Endothelial cell of umbilical vein (primary cell): ENCODE data around the gene TTC4.

Experiments used
- CTCF ChIP-seq, 2 donors: IDR thresholded peaks; 1 replicate in 1 of 2; 2 replicates in 1 of 2; pipeline ENCODE4 v1.5.1; 2011; ENCODE audit warnings: low read length in 2 of 2, mild to moderate bottlenecking in 2 of 2, moderate library complexity in 2 of 2, control low read depth in 1 of 2, inconsistent platforms in 1 of 2, low read depth in 1 of 2; ENCODE audit not compliant: insufficient read depth in 1 of 2; ENCODE audit errors: extremely low read depth in 1 of 2
- EZH2 ChIP-seq: IDR thresholded peaks from 2 replicates; pipeline ENCODE4 v1.6.1; 2012; ENCODE audit warnings: borderline replicate concordance, low read depth, mild to moderate bottlenecking, moderate library complexity, low read length, inconsistent platforms; ENCODE audit not compliant: severe bottlenecking
- FOS ChIP-seq: IDR thresholded peaks from 2 replicates; pipeline ENCODE4 v1.6.1; 2011; ENCODE audit warnings: mild to moderate bottlenecking, low read length, moderate library complexity, borderline replicate concordance; ENCODE audit not compliant: insufficient read depth
- GATA2 ChIP-seq: IDR thresholded peaks from 2 replicates; pipeline ENCODE4 v1.7.0; 2011; ENCODE audit warnings: low read depth, mild to moderate bottlenecking, moderate library complexity, mixed read lengths, low read length; ENCODE audit not compliant: insufficient read length, insufficient read depth
- JUN ChIP-seq: IDR thresholded peaks from 2 replicates; pipeline ENCODE4 v1.6.1; 2011; ENCODE audit warnings: borderline replicate concordance, low read depth; ENCODE audit not compliant: insufficient read length, insufficient read depth
- MAX ChIP-seq: IDR thresholded peaks from 2 replicates; pipeline ENCODE4 v1.6.1; 2011; ENCODE audit not compliant: insufficient read depth, insufficient read length
- MYC ChIP-seq: IDR thresholded peaks from one replicate; pipeline ENCODE4 v1.6.1; 2011; ENCODE audit warnings: mild to moderate bottlenecking, low read depth, low read length
- POLR2A ChIP-seq: IDR thresholded peaks from 2 replicates; pipeline ENCODE4 v1.6.1; 2012; ENCODE audit warnings: low read depth, mild to moderate bottlenecking, control low read depth, low read length
- POLR2AphosphoS5 ChIP-seq: IDR thresholded peaks from 2 replicates; pipeline ENCODE4 v1.6.1; 2012; ENCODE audit warnings: low read depth, mild to moderate bottlenecking, control low read depth, low read length, moderate library complexity; ENCODE audit not compliant: insufficient read depth

GRCh38 chr1:54695764-54696163, 19.9 kb upstream of the TTC4 start:
- TF ChIP-seq MYC (no peak), GATA2 (no peak), POLR2A (no peak), CTCF (IDR thresholded peaks at IDR 0.05; ENCODE audit: extremely low read depth in 1 of 2, insufficient read depth in 1 of 2, low read depth in 1 of 2, low read length in 2 of 2) (no peak), EZH2 (no peak), FOS (no peak), MAX (no peak), POLR2AphosphoS5 (no peak), JUN (no peak)
